Heart left ventricle (tissue), 13 donors: Measurements from ENCODE around the gene U2AF1L4.

Source experiments
- CTCF ChIP-seq, 12 donors: fragments of 200-600 bp; sonication (generic) in 4 of 12; IDR thresholded peaks; one replicate each; pipeline versions ENCODE4 v1.5.0 to v1.8.0; 2018 to 2022; ENCODE audit warnings: antibody characterized with exemption in 12 of 12, mild to moderate bottlenecking in 5 of 12
- POLR2A ChIP-seq, 2 donors: fragments of 450-650 bp; IDR thresholded peaks; one replicate each; pipeline ENCODE4 v1.6.1; 2017; ENCODE audit warnings: antibody characterized with exemption in 2 of 2, mild to moderate bottlenecking in 2 of 2, moderate library complexity in 2 of 2
- donor health status: ischemic (EF 13 %, LVEDD 7.1; RV severe dilation, severe dysfunction).
- donor health status: DM: no; HTN: yes; CAD: no.
- donor health status: DM: no; HTN: no; CAD: no.
- donor health status: ischemic (EF 25% LVEDD 6.9; RV normal size, moderate dysfunction).
- donor health status: ischemic (EF 25% LVEDD 5.7; RV mildly dilated, moderate dysfunction).
- donor health status: ischemic (EF 35%, LVEDD 5.7; RV mildly dilated, moderate dysfunction).
- donor health status: nonischemic (EF 11% LVEDD 7.7; RV severe dilation, severe dysfunction).
- donor health status: DM: yes; HTN: yes; CAD: no.
- donor health status: PGD.
- donor health status: ischemic (EF 29% LVEDD 5.4; RV normal size, mild dysfunction).
- donor health status: nonischemic (EF 23%, LVEDD 6.1; RV moderate dilation, normal function).

GRCh38 chr19:35731353-35731752 lies 13.9 kb downstream of the U2AF1L4 start:
- TF ChIP-seq POLR2A (IDR thresholded peaks at IDR 0.05) (no peak), CTCF (IDR thresholded peaks at IDR 0.05) (no peak)
